WTC11 (cell line): ENCODE data around the gene ZMYND8. TPM values are rescaled to one million over a fixed set of nuclear protein-coding genes. Genes with fewer than 3 reads are reported as not detected.

Experiments
- ATAC-seq: fragments of 200-7000 bp; cut with Tn5 transposase; 2 replicates; pipeline ENCODE4 v1.10.0; 2021; ENCODE audit warnings: mild to moderate bottlenecking, moderate library complexity
- CTCF ChIA-PET: fragments of 300-600 bp; sonication (Branson Sonifier 250); formaldehyde crosslinking; loops from one replicate; lab custom pipeline; 2021; ENCODE audit warnings: antibody characterized with exemption; lab: Charles Lee
- POLR2A ChIA-PET: fragments of 350-600 bp; sonication (Branson Sonifier 250); formaldehyde crosslinking; loops from one replicate; lab custom pipeline; 2021; ENCODE audit warnings: antibody characterized with exemption; lab: Charles Lee
- DNase-seq: peaks from one replicate; pipeline ENCODE4 v3.0.0; 2021; ENCODE audit warnings: low spot score
- H3K27ac Mint-ChIP-seq: 2 replicates; pipeline ENCODE4 v1.8.0; 2021; ENCODE audit warnings: mixed read lengths
- H3K27me3 Mint-ChIP-seq: 2 replicates; pipeline ENCODE4 v1.8.0; 2021; ENCODE audit warnings: low read depth, mild to moderate bottlenecking, moderate library complexity, mixed read lengths
- H3K36me3 Mint-ChIP-seq: 2 replicates; pipeline ENCODE4 v1.8.0; 2021; ENCODE audit warnings: mixed read lengths
- H3K4me1 Mint-ChIP-seq: 2 replicates; pipeline ENCODE4 v1.8.0; 2022; ENCODE audit warnings: mixed read lengths
- H3K4me3 Mint-ChIP-seq: 2 replicates; pipeline ENCODE4 v1.8.0; 2021; ENCODE audit warnings: mild to moderate bottlenecking, moderate library complexity, mixed read lengths
- H3K9me3 Mint-ChIP-seq: 2 replicates; pipeline ENCODE4 v1.8.0; 2021; ENCODE audit warnings: mixed read lengths
- ATF1 ChIP-seq: sonication (generic); formaldehyde crosslinking; IDR thresholded peaks from 2 replicates; pipeline ENCODE4 v1.8.1; 2023; ENCODE audit warnings: mild to moderate bottlenecking, moderate library complexity, missing genetic modification reagents
- FOXJ3 ChIP-seq: sonication (generic); formaldehyde crosslinking; IDR thresholded peaks from 2 replicates; pipeline ENCODE4 v1.9.0; 2021; ENCODE audit warnings: missing genetic modification reagents, mild to moderate bottlenecking, borderline replicate concordance
- GRHL2 ChIP-seq: fragments of 250-450 bp; sonication (Bioruptor Pico); IDR thresholded peaks from 2 replicates; pipeline ENCODE4 v1.8.0; 2022; ENCODE audit warnings: mild to moderate bottlenecking, moderate library complexity; ENCODE audit not compliant: insufficient replicate concordance, severe bottlenecking
- KAT7 ChIP-seq: sonication (generic); formaldehyde crosslinking; IDR thresholded peaks from 2 replicates; pipeline ENCODE4 v1.8.1; 2023; ENCODE audit warnings: missing genetic modification reagents, mild to moderate bottlenecking, borderline replicate concordance
- NFE2L1 ChIP-seq: sonication (generic); formaldehyde crosslinking; IDR thresholded peaks from 2 replicates; pipeline ENCODE4 v1.8.1; 2023; ENCODE audit warnings: missing genetic modification reagents
- NFYB ChIP-seq: sonication (generic); formaldehyde crosslinking; conservative IDR thresholded peaks from 2 replicates; pipeline ENCODE4 v1.8.0; 2022; ENCODE audit warnings: low read depth, missing genetic modification reagents
- NR2C2 ChIP-seq: sonication (generic); formaldehyde crosslinking; IDR thresholded peaks from 2 replicates; pipeline ENCODE4 v1.8.0; 2022; ENCODE audit warnings: mild to moderate bottlenecking, missing genetic modification reagents
- RELA ChIP-seq: sonication (generic); formaldehyde crosslinking; IDR thresholded peaks from 2 replicates; pipeline ENCODE4 v1.8.1; 2022; ENCODE audit warnings: missing genetic modification reagents, mild to moderate bottlenecking, borderline replicate concordance
- SMAD3 ChIP-seq: sonication (generic); formaldehyde crosslinking; IDR thresholded peaks from 2 replicates; pipeline ENCODE4 v1.8.0; 2022; ENCODE audit warnings: missing genetic modification reagents, mild to moderate bottlenecking, borderline replicate concordance
- SP1 ChIP-seq: sonication (generic); formaldehyde crosslinking; conservative IDR thresholded peaks from 2 replicates; pipeline ENCODE4 v1.8.1; 2022; ENCODE audit warnings: missing genetic modification reagents
- TEAD1 ChIP-seq: sonication (generic); formaldehyde crosslinking; IDR thresholded peaks from 2 replicates; pipeline ENCODE4 v1.8.0; 2022; ENCODE audit warnings: mild to moderate bottlenecking, missing genetic modification reagents
- ZNF121 ChIP-seq: sonication (generic); formaldehyde crosslinking; IDR thresholded peaks from 2 replicates; pipeline ENCODE4 v1.8.0; 2023; ENCODE audit warnings: missing genetic modification reagents
- ZNF219 ChIP-seq: sonication (generic); formaldehyde crosslinking; IDR thresholded peaks from 2 replicates; pipeline ENCODE4 v1.8.0; 2023; ENCODE audit warnings: missing genetic modification reagents, mild to moderate bottlenecking, borderline replicate concordance
- ZNF317 ChIP-seq: sonication (generic); formaldehyde crosslinking; IDR thresholded peaks from 2 replicates; pipeline ENCODE4 v1.8.1; 2023; ENCODE audit warnings: low read depth, mild to moderate bottlenecking, moderate library complexity, missing genetic modification reagents, borderline replicate concordance
- total RNA-seq: library from RNA; stranded (reverse); gene quantifications from 3 replicates; pipeline ENCODE4 v1.2.3, GENCODE V29; 2021
- TF ChIP-seq, protein P1 (sequence below): fragments of 250-450 bp; sonication (Bioruptor Pico); IDR thresholded peaks from 2 replicates; pipeline ENCODE4 v1.9.0; 2021; ENCODE audit warnings: mild to moderate bottlenecking, borderline replicate concordance
- TF ChIP-seq, protein P2 (sequence below): fragments of 200-600 bp; IDR thresholded peaks from 2 replicates; pipeline ENCODE4 v1.8.0; 2022; ENCODE audit warnings: antibody characterized with exemption
- TF ChIP-seq, protein P3 (sequence below): fragments of 250-450 bp; sonication (Bioruptor Pico); IDR thresholded peaks from 2 replicates; pipeline ENCODE4 v1.9.0; 2021; ENCODE audit warnings: mild to moderate bottlenecking
- TF ChIP-seq, protein P4 (sequence below): sonication (generic); formaldehyde crosslinking; IDR thresholded peaks from 2 replicates; pipeline ENCODE4 v1.8.1; 2022; ENCODE audit warnings: mild to moderate bottlenecking, moderate library complexity, missing genetic modification reagents
- TF ChIP-seq, protein P5 (sequence below): sonication (generic); formaldehyde crosslinking; IDR thresholded peaks from 2 replicates; pipeline ENCODE4 v1.8.1; 2023; ENCODE audit warnings: mild to moderate bottlenecking, missing genetic modification reagents, borderline replicate concordance

Gene ZMYND8
- total RNA-seq, 1 experiment from 2014 or later = 114 TPM

DNA sequence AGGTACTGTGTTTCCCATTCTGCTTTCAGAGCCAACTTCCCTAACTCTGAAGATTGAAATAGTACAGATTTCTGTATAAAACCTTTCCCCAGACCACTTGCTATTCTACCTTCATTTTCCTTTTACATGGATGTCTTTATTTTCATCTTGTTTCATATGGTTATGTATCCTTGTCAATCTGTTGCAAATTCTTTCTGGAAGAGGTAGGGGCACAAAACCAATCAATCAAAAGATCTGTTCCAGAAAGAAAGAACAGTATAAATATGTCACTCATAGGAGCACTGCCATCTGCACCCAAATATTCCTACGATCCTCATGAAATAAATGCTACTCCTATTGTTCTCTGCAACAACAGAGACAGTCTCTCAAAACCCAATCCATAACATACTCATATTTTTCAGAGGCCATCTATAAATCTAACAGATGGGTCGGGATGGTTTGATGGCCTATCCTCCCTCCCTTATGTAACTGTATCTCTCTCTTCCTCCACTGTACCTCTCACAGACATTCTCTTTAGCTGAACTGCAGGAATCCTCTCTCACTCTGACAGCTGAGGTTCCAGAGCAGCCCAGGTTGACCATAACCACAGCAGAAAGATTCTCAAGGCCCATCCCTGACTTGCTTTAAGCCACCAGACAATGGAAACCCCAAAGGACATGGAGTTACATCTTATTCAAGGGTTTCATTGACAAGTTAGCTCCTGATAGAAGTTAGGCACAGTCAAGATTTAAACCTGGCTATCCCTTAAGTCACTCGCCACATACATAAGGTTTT is 112.8 kb downstream of the ZMYND8 start:
- no peak for TF ChIP-seq KAT7 (CRISPR knock-in tag)
- no peak for TF ChIP-seq NR2C2 (CRISPR knock-in tag)
- TF ChIP-seq, protein P1, sequence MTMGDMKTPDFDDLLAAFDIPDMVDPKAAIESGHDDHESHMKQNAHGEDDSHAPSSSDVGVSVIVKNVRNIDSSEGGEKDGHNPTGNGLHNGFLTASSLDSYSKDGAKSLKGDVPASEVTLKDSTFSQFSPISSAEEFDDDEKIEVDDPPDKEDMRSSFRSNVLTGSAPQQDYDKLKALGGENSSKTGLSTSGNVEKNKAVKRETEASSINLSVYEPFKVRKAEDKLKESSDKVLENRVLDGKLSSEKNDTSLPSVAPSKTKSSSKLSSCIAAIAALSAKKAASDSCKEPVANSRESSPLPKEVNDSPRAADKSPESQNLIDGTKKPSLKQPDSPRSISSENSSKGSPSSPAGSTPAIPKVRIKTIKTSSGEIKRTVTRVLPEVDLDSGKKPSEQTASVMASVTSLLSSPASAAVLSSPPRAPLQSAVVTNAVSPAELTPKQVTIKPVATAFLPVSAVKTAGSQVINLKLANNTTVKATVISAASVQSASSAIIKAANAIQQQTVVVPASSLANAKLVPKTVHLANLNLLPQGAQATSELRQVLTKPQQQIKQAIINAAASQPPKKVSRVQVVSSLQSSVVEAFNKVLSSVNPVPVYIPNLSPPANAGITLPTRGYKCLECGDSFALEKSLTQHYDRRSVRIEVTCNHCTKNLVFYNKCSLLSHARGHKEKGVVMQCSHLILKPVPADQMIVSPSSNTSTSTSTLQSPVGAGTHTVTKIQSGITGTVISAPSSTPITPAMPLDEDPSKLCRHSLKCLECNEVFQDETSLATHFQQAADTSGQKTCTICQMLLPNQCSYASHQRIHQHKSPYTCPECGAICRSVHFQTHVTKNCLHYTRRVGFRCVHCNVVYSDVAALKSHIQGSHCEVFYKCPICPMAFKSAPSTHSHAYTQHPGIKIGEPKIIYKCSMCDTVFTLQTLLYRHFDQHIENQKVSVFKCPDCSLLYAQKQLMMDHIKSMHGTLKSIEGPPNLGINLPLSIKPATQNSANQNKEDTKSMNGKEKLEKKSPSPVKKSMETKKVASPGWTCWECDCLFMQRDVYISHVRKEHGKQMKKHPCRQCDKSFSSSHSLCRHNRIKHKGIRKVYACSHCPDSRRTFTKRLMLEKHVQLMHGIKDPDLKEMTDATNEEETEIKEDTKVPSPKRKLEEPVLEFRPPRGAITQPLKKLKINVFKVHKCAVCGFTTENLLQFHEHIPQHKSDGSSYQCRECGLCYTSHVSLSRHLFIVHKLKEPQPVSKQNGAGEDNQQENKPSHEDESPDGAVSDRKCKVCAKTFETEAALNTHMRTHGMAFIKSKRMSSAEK (CRISPR knock-in tag) = no peak
- TF ChIP-seq FOXJ3 = no peak
- TF ChIP-seq GRHL2 (CRISPR knock-in tag) = no peak
- TF ChIP-seq, protein P2, sequence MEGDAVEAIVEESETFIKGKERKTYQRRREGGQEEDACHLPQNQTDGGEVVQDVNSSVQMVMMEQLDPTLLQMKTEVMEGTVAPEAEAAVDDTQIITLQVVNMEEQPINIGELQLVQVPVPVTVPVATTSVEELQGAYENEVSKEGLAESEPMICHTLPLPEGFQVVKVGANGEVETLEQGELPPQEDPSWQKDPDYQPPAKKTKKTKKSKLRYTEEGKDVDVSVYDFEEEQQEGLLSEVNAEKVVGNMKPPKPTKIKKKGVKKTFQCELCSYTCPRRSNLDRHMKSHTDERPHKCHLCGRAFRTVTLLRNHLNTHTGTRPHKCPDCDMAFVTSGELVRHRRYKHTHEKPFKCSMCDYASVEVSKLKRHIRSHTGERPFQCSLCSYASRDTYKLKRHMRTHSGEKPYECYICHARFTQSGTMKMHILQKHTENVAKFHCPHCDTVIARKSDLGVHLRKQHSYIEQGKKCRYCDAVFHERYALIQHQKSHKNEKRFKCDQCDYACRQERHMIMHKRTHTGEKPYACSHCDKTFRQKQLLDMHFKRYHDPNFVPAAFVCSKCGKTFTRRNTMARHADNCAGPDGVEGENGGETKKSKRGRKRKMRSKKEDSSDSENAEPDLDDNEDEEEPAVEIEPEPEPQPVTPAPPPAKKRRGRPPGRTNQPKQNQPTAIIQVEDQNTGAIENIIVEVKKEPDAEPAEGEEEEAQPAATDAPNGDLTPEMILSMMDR = no peak
- no peak for TF ChIP-seq NFE2L1 (CRISPR knock-in tag)
- no peak for TF ChIP-seq ZNF121 (CRISPR knock-in tag)
- no peak for TF ChIP-seq NFYB (CRISPR knock-in tag)
- no peak for TF ChIP-seq ZNF219 (CRISPR knock-in tag)
- TF ChIP-seq, protein P3, sequence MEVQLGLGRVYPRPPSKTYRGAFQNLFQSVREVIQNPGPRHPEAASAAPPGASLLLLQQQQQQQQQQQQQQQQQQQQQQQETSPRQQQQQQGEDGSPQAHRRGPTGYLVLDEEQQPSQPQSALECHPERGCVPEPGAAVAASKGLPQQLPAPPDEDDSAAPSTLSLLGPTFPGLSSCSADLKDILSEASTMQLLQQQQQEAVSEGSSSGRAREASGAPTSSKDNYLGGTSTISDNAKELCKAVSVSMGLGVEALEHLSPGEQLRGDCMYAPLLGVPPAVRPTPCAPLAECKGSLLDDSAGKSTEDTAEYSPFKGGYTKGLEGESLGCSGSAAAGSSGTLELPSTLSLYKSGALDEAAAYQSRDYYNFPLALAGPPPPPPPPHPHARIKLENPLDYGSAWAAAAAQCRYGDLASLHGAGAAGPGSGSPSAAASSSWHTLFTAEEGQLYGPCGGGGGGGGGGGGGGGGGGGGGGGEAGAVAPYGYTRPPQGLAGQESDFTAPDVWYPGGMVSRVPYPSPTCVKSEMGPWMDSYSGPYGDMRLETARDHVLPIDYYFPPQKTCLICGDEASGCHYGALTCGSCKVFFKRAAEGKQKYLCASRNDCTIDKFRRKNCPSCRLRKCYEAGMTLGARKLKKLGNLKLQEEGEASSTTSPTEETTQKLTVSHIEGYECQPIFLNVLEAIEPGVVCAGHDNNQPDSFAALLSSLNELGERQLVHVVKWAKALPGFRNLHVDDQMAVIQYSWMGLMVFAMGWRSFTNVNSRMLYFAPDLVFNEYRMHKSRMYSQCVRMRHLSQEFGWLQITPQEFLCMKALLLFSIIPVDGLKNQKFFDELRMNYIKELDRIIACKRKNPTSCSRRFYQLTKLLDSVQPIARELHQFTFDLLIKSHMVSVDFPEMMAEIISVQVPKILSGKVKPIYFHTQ = no peak
- TF ChIP-seq, protein P4, sequence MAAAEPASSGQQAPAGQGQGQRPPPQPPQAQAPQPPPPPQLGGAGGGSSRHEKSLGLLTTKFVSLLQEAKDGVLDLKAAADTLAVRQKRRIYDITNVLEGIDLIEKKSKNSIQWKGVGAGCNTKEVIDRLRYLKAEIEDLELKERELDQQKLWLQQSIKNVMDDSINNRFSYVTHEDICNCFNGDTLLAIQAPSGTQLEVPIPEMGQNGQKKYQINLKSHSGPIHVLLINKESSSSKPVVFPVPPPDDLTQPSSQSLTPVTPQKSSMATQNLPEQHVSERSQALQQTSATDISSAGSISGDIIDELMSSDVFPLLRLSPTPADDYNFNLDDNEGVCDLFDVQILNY (CRISPR knock-in tag) = no peak
- TF ChIP-seq, protein P5, sequence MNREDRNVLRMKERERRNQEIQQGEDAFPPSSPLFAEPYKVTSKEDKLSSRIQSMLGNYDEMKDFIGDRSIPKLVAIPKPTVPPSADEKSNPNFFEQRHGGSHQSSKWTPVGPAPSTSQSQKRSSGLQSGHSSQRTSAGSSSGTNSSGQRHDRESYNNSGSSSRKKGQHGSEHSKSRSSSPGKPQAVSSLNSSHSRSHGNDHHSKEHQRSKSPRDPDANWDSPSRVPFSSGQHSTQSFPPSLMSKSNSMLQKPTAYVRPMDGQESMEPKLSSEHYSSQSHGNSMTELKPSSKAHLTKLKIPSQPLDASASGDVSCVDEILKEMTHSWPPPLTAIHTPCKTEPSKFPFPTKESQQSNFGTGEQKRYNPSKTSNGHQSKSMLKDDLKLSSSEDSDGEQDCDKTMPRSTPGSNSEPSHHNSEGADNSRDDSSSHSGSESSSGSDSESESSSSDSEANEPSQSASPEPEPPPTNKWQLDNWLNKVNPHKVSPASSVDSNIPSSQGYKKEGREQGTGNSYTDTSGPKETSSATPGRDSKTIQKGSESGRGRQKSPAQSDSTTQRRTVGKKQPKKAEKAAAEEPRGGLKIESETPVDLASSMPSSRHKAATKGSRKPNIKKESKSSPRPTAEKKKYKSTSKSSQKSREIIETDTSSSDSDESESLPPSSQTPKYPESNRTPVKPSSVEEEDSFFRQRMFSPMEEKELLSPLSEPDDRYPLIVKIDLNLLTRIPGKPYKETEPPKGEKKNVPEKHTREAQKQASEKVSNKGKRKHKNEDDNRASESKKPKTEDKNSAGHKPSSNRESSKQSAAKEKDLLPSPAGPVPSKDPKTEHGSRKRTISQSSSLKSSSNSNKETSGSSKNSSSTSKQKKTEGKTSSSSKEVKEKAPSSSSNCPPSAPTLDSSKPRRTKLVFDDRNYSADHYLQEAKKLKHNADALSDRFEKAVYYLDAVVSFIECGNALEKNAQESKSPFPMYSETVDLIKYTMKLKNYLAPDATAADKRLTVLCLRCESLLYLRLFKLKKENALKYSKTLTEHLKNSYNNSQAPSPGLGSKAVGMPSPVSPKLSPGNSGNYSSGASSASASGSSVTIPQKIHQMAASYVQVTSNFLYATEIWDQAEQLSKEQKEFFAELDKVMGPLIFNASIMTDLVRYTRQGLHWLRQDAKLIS (CRISPR knock-in tag) = no peak
- no peak for TF ChIP-seq ZNF317
- TF ChIP-seq SMAD3 = no peak
- no peak for TF ChIP-seq TEAD1 (CRISPR knock-in tag)
- no peak for TF ChIP-seq RELA (CRISPR knock-in tag)
- TF ChIP-seq SP1 (CRISPR knock-in tag) = no peak
- no peak for TF ChIP-seq ATF1 (CRISPR knock-in tag)
- ATAC-seq (no peak), DNase-seq (no peak)
- no peaks in the 10 kb centered on the region for H3K9me3 Mint-ChIP-seq
- H3K27ac Mint-ChIP-seq = peak overlapping the region; percentile 87
- POLR2A ChIA-PET = no interaction called here
- H3K36me3 Mint-ChIP-seq = peaks cover 63% of the 10 kb centered on the region
- H3K27me3 Mint-ChIP-seq = no peaks in the 10 kb centered on the region
- CTCF ChIA-PET = interaction anchor here (1.4 kb wide), 1 partner anchor 140 kb away, joined by 6 read pairs; no protein-coding TSS in a partner anchor
- peaks cover 14% of the 10 kb centered on the region for H3K4me1 Mint-ChIP-seq
- H3K4me3 Mint-ChIP-seq = no peak overlapping the region
